PC-9 (cell line): Measurements from ENCODE around the gene NOS1AP.

Experiments used
- EZH2 ChIP-seq: fragments of 200-600 bp; sonication (generic); IDR thresholded peaks from 2 replicates; pipeline ENCODE4 v1.8.0; 2017; ENCODE audit warnings: antibody characterized with exemption, low read depth
- TF ChIP-seq, protein P1 (sequence below): fragments of 200-600 bp; sonication (generic); conservative IDR thresholded peaks from 2 replicates; pipeline ENCODE4 v1.6.1; 2017; ENCODE audit warnings: mixed run types, antibody characterized with exemption, mild to moderate bottlenecking, moderate library complexity

GRCh38 chr1:162142968-162143367 lies 73.5 kb downstream of the NOS1AP start:
- no peak for TF ChIP-seq EZH2
- TF ChIP-seq, protein P1, sequence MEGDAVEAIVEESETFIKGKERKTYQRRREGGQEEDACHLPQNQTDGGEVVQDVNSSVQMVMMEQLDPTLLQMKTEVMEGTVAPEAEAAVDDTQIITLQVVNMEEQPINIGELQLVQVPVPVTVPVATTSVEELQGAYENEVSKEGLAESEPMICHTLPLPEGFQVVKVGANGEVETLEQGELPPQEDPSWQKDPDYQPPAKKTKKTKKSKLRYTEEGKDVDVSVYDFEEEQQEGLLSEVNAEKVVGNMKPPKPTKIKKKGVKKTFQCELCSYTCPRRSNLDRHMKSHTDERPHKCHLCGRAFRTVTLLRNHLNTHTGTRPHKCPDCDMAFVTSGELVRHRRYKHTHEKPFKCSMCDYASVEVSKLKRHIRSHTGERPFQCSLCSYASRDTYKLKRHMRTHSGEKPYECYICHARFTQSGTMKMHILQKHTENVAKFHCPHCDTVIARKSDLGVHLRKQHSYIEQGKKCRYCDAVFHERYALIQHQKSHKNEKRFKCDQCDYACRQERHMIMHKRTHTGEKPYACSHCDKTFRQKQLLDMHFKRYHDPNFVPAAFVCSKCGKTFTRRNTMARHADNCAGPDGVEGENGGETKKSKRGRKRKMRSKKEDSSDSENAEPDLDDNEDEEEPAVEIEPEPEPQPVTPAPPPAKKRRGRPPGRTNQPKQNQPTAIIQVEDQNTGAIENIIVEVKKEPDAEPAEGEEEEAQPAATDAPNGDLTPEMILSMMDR: no peak
